H1 (cell line): ENCODE data around the gene DIAPH1. TPM values are rescaled to one million over a fixed set of nuclear protein-coding genes. Genes with fewer than 3 reads are reported as not detected.

Source experiments
- CREB1 ChIP-seq: IDR thresholded peaks from 2 replicates; pipeline ENCODE4 v1.6.1; 2012; ENCODE audit warnings: inconsistent platforms
- EGR1 ChIP-seq: IDR thresholded peaks from 2 replicates; pipeline ENCODE4 v1.6.1; 2011; ENCODE audit warnings: low read depth, low read length, borderline replicate concordance
- RFX5 ChIP-seq: IDR thresholded peaks from 2 replicates; pipeline ENCODE4 v1.6.1; 2011; ENCODE audit warnings: low read depth, low read length, improper control_type of control experiment, borderline replicate concordance
- RNF2 ChIP-seq: fragments of 200-900, 300-1000 bp; sonication (generic); IDR thresholded peaks from 2 replicates; pipeline ENCODE4 v1.7.1; 2016; ENCODE audit warnings: borderline replicate concordance, low read depth, mild to moderate bottlenecking, antibody characterized with exemption, low read length; ENCODE audit not compliant: poor library complexity, severe bottlenecking; ENCODE audit errors: missing control alignments
- polyA plus RNA-seq, 7 experiments: library from polyadenylated mRNA; depleted of rRNA in 3 of 7; stranded (reverse) in 5 of 7; unstranded in 2 of 7; fragments of >200 nt in 5 of 7; fragments of 200-250 nt in 2 of 7; gene quantifications; 1 replicate in 5 of 7; 2 replicates in 1 of 7; 4 replicates in 1 of 7; pipeline versions ENCODE4 v1.2.1 to v1.2.3, GENCODE V29; 2011 to 2013; ENCODE audit warnings: missing spikeins in 2 of 7, mixed read lengths in 2 of 7
- total RNA-seq: library from RNA; stranded (reverse); fragmentation: NEBNext Ultra II Directional; extraction: Animal tissue kit (Norgen Biotek cat#: 25700); gene quantifications from 2 replicates; pipeline ENCODE4 v1.2.1, GENCODE V29; 2021
- TF ChIP-seq, protein P1 (sequence below): fragments of 300-600 bp; sonication (generic); IDR thresholded peaks from 2 replicates; pipeline ENCODE4 v1.7.1; 2012; ENCODE audit warnings: low read length, moderate library complexity, mild to moderate bottlenecking, inconsistent platforms; ENCODE audit not compliant: insufficient replicate concordance

The DIAPH1 gene
- total and polyA plus RNA-seq, 2 of the 8 experiments (the other 6 are each of a cell fraction or from before 2014, with no cell fraction given): 61.2 to 114 TPM

DNA sequence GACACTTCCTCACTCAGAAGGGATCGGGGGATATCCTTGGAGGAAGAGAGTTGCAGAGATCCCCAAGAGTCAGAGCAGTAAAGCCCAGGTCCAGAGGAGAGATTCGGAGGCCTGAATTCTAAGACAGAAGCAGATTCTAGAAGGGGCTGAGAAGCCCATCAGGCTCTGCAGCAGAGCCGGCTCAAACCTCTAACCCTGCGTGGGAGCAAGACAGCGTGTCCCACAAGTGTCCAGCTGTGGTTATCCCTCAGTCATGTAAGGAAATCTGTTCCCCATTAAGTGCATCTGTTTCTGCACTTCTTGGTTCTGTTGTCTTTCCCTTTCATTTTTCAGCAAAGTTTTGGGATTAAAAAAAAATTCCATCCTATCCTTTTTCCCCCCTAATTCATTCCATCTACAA is 4.8 kb upstream of the DIAPH1 start (continued):
- TF ChIP-seq EGR1: no peak
- TF ChIP-seq CREB1: no peak
- no peak for TF ChIP-seq RNF2
- TF ChIP-seq, protein P1, sequence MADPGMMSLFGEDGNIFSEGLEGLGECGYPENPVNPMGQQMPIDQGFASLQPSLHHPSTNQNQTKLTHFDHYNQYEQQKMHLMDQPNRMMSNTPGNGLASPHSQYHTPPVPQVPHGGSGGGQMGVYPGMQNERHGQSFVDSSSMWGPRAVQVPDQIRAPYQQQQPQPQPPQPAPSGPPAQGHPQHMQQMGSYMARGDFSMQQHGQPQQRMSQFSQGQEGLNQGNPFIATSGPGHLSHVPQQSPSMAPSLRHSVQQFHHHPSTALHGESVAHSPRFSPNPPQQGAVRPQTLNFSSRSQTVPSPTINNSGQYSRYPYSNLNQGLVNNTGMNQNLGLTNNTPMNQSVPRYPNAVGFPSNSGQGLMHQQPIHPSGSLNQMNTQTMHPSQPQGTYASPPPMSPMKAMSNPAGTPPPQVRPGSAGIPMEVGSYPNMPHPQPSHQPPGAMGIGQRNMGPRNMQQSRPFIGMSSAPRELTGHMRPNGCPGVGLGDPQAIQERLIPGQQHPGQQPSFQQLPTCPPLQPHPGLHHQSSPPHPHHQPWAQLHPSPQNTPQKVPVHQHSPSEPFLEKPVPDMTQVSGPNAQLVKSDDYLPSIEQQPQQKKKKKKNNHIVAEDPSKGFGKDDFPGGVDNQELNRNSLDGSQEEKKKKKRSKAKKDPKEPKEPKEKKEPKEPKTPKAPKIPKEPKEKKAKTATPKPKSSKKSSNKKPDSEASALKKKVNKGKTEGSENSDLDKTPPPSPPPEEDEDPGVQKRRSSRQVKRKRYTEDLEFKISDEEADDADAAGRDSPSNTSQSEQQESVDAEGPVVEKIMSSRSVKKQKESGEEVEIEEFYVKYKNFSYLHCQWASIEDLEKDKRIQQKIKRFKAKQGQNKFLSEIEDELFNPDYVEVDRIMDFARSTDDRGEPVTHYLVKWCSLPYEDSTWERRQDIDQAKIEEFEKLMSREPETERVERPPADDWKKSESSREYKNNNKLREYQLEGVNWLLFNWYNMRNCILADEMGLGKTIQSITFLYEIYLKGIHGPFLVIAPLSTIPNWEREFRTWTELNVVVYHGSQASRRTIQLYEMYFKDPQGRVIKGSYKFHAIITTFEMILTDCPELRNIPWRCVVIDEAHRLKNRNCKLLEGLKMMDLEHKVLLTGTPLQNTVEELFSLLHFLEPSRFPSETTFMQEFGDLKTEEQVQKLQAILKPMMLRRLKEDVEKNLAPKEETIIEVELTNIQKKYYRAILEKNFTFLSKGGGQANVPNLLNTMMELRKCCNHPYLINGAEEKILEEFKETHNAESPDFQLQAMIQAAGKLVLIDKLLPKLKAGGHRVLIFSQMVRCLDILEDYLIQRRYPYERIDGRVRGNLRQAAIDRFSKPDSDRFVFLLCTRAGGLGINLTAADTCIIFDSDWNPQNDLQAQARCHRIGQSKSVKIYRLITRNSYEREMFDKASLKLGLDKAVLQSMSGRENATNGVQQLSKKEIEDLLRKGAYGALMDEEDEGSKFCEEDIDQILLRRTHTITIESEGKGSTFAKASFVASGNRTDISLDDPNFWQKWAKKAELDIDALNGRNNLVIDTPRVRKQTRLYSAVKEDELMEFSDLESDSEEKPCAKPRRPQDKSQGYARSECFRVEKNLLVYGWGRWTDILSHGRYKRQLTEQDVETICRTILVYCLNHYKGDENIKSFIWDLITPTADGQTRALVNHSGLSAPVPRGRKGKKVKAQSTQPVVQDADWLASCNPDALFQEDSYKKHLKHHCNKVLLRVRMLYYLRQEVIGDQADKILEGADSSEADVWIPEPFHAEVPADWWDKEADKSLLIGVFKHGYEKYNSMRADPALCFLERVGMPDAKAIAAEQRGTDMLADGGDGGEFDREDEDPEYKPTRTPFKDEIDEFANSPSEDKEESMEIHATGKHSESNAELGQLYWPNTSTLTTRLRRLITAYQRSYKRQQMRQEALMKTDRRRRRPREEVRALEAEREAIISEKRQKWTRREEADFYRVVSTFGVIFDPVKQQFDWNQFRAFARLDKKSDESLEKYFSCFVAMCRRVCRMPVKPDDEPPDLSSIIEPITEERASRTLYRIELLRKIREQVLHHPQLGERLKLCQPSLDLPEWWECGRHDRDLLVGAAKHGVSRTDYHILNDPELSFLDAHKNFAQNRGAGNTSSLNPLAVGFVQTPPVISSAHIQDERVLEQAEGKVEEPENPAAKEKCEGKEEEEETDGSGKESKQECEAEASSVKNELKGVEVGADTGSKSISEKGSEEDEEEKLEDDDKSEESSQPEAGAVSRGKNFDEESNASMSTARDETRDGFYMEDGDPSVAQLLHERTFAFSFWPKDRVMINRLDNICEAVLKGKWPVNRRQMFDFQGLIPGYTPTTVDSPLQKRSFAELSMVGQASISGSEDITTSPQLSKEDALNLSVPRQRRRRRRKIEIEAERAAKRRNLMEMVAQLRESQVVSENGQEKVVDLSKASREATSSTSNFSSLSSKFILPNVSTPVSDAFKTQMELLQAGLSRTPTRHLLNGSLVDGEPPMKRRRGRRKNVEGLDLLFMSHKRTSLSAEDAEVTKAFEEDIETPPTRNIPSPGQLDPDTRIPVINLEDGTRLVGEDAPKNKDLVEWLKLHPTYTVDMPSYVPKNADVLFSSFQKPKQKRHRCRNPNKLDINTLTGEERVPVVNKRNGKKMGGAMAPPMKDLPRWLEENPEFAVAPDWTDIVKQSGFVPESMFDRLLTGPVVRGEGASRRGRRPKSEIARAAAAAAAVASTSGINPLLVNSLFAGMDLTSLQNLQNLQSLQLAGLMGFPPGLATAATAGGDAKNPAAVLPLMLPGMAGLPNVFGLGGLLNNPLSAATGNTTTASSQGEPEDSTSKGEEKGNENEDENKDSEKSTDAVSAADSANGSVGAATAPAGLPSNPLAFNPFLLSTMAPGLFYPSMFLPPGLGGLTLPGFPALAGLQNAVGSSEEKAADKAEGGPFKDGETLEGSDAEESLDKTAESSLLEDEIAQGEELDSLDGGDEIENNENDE: no peak
- no peak for TF ChIP-seq RFX5
